ENCODE results near the gene NFKBIE.

NFKBIE gene

GRCh38 chr6:44258921-44259320, 6.4 kb downstream of the NFKBIE start:
- no peak for DNase-seq

DNA sequence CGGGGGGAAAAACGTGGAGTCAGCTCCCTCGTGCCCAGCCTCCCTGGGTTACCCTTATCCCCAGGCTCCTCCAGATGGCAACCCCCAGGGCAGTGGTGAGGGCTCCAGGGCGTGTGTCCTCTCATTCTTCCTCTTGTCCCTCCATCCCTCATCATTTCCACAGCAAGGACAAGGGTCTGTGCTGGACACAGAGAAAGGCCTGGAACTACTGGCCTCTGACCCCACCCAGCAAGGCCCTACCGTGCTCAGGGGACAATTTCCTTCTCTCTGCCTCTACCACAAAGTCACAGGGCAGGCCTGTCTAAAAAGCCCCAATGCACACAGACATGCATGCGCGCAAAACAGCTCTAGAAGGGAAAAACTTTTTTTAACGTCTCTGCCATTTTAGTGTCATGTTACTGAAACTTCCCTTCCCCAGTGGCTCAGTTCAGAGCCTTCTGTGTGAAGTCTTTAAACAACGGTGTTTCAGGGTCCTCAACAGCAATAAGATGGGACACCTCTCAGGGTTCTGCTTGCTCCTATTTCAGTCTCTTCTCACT, 7.0 kb downstream of the NFKBIE start:
- DNase-seq = no peak

- no peak for DNase-seq
Observed at GRCh38 chr6:44257753-44258324, 7.5 kb downstream of the NFKBIE start.

DNA sequence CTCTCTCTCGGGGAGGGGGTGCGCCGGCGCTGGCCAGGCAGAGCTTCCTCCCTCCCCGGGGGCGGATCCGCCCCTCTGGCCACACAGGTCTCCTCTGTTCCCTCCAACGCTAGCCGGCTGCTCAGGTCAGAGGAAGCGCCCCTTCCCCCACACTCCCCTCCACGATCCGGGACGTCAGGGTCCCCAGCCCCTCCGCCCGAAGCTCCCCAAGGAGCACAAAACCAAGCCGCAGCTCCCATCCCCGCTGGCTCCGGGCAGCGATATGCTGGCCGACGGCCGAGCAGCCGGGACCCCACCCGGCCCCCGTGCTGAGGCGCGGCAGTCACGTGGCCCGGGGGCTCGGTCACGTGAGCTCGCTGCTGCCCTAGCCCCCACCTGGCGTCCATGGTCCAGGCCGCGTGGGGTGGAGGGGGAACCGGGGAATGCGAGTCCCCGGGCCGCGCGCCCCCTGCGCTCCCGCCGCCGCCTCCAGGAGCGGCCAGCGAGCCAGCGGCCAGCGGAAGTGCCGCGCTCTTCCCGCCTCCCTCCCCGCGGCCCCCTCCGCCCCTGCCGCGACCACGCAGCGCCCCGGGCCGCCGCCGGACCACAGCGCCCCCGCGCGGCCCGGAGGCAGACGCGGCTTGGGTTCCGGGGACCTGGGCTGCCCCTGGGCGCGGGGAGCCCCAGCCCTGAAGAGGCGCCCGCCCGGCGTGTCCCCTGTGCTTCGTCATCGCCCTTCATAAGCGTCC, 8.2 kb downstream of the NFKBIE start, which contains the start of gene SLC35B2:
SLC35B2 (minus strand) TSS at position 504 of the 728 bp plus-strand sequence; CDS start at position 386, 118 bp downstream.
- peak; percentile 45 to 95 (median 86) for DNase-seq

GRCh38 chr6:44256775-44257024, 8.7 kb downstream of the NFKBIE start:
- peak in 1 of 56 donors; percentile 91 for DNase-seq

- DNase-seq = peak in 1 of 56 donors; percentile 63
Observed at GRCh38 chr6:44255871-44256774, 9.2 kb downstream of the NFKBIE start.

DNA sequence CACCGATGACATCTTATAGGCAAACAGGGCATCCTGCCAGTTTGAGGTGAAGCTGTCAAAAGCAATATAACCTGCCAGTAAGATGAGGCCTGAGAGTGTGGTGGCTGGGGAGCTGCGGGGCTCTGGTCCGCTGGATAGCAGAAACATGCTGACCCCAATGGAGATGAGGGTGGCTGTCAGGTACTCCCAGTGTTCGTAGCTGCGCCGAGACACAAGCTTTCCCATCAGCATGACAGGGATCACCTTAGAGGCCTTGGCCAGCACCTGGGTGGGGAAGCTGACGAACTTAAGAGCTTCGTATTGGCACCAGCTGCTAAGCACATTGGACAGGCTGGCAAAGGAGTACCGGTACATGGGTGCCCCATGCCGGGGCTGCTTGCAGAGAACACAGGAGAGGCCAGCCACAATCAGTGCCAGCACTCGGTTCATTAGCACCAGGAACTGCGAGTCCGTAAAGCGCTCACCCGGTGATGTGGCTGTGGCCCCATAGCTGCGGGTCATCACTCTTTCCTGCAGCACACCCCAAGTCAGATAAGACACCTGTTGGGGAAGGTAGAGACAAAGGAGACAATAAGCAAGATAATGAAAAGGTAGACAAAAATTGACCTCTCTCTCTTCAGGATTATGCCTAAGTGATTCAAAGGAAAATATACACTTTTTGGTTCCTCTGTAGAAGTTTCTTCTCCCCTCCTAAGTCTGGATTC, 10.1 kb downstream of the NFKBIE start:
- peak in 1 of 56 donors; percentile 51 for DNase-seq

DNA sequence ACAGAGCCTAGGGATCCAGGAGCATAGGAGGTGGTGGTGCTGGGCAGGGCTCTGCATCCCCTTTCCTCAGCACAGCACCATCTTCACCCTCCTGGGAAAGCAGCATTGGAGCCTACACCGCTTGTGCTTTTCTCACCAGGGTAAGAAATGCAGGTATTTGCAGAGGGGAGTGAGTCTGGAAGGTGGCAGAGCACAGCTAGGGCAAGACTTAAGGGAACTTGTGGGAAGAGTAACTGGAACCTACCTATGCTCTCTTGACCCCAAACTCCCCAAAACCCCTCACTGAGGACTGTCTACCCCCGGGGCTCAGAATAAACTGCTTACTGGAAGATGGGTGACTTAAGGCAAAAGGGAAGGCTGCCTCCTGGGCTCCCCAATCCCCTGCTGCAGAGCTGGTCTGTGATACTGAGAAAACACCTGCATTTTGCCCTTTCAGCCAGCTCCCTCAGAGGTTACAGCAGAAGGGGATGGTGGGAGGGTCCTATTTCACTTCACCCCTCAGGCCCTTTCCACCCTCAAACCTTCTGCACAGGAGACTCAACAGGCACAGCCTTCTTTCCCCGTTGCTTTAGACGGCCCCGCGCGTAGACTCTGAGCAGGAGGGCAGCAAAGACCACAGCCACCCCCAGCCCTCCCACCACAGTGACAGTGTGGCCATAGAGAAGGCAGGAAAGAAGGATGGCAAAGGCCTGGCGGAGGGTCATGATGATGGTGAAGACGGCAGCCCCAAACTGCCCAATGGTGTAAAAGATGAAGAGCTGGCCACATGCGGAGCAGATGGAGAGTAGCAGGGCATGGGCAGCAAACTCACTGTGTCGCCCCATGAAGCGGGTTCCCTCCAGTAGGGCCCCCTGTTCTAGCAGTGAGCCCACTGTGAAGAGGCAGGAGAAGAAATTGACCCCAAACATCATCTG, 10.9 kb downstream of the NFKBIE start:
- no peak for DNase-seq

DNA sequence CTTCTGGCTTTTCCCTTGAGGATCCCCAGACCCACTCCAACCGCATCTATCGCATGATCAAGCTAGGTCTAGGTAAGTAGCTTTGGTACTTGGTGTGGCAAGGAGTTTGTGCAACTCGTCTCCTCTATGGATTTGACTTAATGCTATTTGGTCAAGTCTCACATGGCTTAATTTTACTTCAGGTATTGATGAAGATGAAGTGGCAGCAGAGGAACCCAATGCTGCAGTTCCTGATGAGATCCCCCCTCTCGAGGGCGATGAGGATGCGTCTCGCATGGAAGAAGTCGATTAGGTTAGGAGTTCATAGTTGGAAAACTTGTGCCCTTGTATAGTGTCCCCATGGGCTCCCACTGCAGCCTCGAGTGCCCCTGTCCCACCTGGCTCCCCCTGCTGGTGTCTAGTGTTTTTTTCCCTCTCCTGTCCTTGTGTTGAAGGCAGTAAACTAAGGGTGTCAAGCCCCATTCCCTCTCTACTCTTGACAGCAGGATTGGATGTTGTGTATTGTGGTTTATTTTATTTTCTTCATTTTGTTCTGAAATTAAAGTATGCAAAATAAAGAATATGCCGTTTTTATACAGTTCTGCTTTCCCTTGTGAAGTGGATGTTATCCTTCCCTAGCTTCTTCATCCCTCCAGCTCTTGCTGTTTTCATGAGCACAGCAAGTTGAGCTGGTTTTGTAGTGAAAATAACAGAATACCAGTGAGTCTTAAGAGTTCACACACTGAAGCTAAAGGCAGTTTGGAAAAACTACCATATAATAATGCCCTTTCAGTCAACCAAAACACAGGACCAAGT, 11.8 kb downstream of the NFKBIE start:
- no peak for DNase-seq

GRCh38 chr6:44251576-44252524, 13.5 kb downstream of the NFKBIE start:
- DNase-seq = no peak

DNA sequence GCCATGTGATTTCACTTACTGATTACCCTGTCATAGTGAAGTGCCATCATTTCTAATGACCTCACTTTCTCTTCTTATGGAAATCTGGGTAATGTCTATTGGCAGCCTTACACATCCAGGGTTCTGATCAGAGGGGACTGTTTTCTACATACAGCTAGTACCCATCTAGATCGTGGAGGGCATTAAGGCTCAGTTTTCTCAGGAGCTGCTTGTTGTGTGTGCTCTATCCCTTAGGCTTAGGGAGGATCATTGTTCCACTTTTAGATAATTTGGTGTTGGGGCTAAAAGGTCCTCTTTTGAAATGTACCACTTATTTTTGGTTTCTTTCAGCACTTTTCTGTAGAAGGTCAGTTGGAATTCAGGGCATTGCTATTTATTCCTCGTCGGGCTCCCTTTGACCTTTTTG, 14.6 kb downstream of the NFKBIE start:
- no peak for DNase-seq

DNA sequence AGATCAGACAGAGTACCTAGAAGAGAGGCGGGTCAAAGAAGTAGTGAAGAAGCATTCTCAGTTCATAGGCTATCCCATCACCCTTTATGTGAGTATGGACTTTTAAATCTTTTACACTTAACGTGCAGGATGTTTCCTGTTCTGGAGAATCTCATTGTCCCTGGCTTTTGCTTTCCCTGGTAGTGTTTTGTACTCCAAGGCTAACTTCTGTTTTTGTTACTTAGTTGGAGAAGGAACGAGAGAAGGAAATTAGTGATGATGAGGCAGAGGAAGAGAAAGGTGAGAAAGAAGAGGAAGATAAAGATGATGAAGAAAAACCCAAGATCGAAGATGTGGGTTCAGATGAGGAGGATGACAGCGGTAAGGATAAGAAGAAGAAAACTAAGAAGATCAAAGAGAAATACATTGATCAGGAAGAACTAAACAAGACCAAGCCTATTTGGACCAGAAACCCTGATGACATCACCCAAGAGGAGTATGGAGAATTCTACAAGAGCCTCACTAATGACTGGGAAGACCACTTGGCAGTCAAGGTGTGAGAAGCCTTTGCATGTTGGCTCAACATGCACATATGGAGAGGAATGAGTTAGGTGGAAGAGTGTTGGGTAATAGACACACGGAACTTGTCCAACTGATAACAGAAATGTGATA, 15.2 kb downstream of the NFKBIE start:
- no peak for DNase-seq

- DNase-seq = no peak
Observed at GRCh38 chr6:44249082-44249748, 16.1 kb downstream of the NFKBIE start.

- no peak for DNase-seq
Observed at GRCh38 chr6:44248579-44248978, 16.8 kb downstream of the NFKBIE start.

DNA sequence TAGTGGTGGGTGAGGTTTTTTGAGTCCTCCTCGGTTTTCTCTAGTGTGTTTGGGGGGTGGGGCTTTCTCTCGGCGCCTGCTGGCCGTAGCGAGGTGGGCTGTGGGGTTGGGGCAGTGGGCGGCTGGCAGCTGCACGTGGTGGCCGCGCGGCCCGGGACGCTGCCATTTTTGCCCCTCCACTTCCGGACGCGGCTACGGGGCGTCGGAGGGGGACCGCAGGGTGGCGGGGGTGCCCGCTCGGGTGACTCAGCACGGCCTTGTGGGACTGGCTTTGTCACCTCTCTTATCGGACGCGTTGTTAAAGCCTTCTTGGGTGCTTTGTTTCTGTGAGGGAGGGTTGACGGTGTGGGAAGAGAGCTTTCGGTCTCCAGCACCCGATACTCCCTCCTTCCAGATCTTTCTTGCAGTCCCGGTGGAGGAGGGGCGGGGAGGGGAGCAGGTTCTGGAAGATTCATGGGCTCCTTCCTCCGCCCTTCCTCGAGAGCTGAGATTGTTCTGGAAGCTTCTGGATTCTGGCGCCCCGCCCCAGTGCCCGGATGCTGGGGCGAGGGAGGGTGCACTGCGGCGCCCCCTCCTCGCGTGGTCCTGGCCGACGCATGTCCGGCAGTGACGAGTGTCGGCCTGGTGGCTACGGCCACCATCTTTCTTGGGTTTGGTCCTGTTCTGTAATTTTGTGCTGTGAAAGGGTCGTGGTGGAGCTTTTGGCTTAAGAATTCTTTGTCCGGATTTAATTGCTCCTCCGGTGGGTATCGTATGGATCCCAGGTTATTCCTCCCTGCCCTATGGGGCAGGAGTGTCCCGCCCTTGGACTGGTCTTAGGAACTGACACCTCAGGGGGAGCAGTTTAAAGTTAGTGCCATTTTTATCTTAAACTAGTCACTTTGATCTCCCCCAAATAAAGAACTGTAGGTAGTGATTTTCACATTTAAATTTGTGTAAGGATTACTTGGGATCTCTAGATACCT, 17.7 kb downstream of the NFKBIE start:
- DNase-seq = peak in 47 of 56 donors; percentile 18 to 90 (median 69)

Measured in amygdala (tissue), 56 donors.